ENCODE measurements around the gene S100P.
A peak's percentile ranks its signal among the peaks of the same experiment; 100 is the strongest.

The S100P gene

GRCh38 chr4:6727081-6727942 is 33.6 kb downstream of the S100P start:
- DNase-seq, result peak; percentile 68

GRCh38 chr4:6727943-6728250 is 34.2 kb downstream of the S100P start:
- no peak for DNase-seq

- DNase-seq, result no peak
These were observed 34.8 kb downstream of the S100P start for GRCh38 chr4:6728320-6729029.

GRCh38 chr4:6730603-6731317 is 37.1 kb downstream of the S100P start:
- DNase-seq, result no peak

- no peak for DNase-seq
These were observed 37.6 kb downstream of the S100P start for GRCh38 chr4:6731318-6731675.

- no peak for DNase-seq
These were observed 38.1 kb downstream of the S100P start for GRCh38 chr4:6731780-6732179.

- peak; percentile 63 for DNase-seq
These were observed 39.0 kb downstream of the S100P start for GRCh38 chr4:6732441-6733357.

- DNase-seq, result no peak
These were observed 39.9 kb downstream of the S100P start for GRCh38 chr4:6733358-6734164.

- DNase-seq, result no peak
These were observed 40.6 kb downstream of the S100P start for GRCh38 chr4:6734165-6734786.

GRCh38 chr4:6739920-6740319 is 46.2 kb downstream of the S100P start:
- no peak for DNase-seq

GRCh38 chr4:6740347-6740746 is 46.7 kb downstream of the S100P start:
- no peak for DNase-seq

GRCh38 chr4:6742507-6742906 is 48.8 kb downstream of the S100P start:
- DNase-seq, result no peak

- DNase-seq, result no peak
These were observed 49.3 kb downstream of the S100P start for GRCh38 chr4:6742989-6743388.

Data from femur (tissue), 1 donor.